Endodermal cell (in vitro differentiated cells): Measurements from ENCODE around the gene CMPK1. TPM values are rescaled to one million over a fixed set of nuclear protein-coding genes. Genes with fewer than 3 reads are reported as not detected.
A peak's percentile ranks its signal among the peaks of the same experiment; 100 is the strongest.

Source experiments
- DNase-seq: peaks from one replicate; pipeline ENCODE4 v3.0.0-alpha.2; 2017
- H3K27ac ChIP-seq: 2 replicates; pipeline ENCODE4 v1.5.1; 2013; ENCODE audit warnings: mild to moderate bottlenecking, low read depth, low read length, moderate library complexity
- H3K27me3 ChIP-seq: 2 replicates; pipeline ENCODE4 v1.6.1; 2013; ENCODE audit warnings: mild to moderate bottlenecking, low read length, moderate library complexity; ENCODE audit not compliant: insufficient read depth, control insufficient read depth, poor library complexity, severe bottlenecking
- H3K36me3 ChIP-seq: 2 replicates; pipeline ENCODE4 v1.7.0; 2013; ENCODE audit warnings: mild to moderate bottlenecking, low read length, moderate library complexity; ENCODE audit not compliant: control insufficient read depth, insufficient read depth
- H3K4me1 ChIP-seq: one replicate; pipeline ENCODE4 v1.7.0; 2013; ENCODE audit warnings: low read length; ENCODE audit not compliant: control insufficient read depth, insufficient read depth
- H3K4me3 ChIP-seq: 2 replicates; pipeline ENCODE4 v1.5.1; 2013; ENCODE audit warnings: mild to moderate bottlenecking, low read length, moderate library complexity
- H3K9ac ChIP-seq: 2 replicates; pipeline ENCODE4 v1.6.1; 2013; ENCODE audit warnings: mild to moderate bottlenecking, low read length, moderate library complexity; ENCODE audit not compliant: poor library complexity, severe bottlenecking; ENCODE audit errors: extremely low read depth
- H3K9me3 ChIP-seq: 2 replicates; pipeline ENCODE4 v1.6.1; 2013; ENCODE audit warnings: mild to moderate bottlenecking, low read length, moderate library complexity; ENCODE audit not compliant: control insufficient read depth
- H3K27ac Mint-ChIP-seq: 2 replicates; pipeline ENCODE4 v1.8.0; 2020; ENCODE audit warnings: mixed read lengths
- H3K27me3 Mint-ChIP-seq: 2 replicates; pipeline ENCODE4 v1.8.0; 2021; ENCODE audit warnings: mild to moderate bottlenecking, mixed read lengths; ENCODE audit not compliant: insufficient read depth
- H3K36me3 Mint-ChIP-seq: 2 replicates; pipeline ENCODE4 v1.8.0; 2020; ENCODE audit warnings: low read depth, mixed read lengths
- H3K4me1 Mint-ChIP-seq: 2 replicates; pipeline ENCODE4 v1.8.0; 2020; ENCODE audit warnings: mixed read lengths
- H3K4me3 Mint-ChIP-seq: 2 replicates; pipeline ENCODE4 v1.8.0; 2020; ENCODE audit warnings: mild to moderate bottlenecking, moderate library complexity, mixed read lengths
- H3K9me3 Mint-ChIP-seq: 2 replicates; pipeline ENCODE4 v1.8.0; 2020; ENCODE audit warnings: mild to moderate bottlenecking, mixed read lengths
- WGBS, 2 experiments: methylation state at CpG; one replicate each; pipeline versions ENCODE4 v1.1.5 to v1.1.7; 2013; ENCODE audit warnings: missing lambda C conversion rate in 2 of 2, mixed read lengths in 1 of 2; ENCODE audit not compliant: insufficient coverage in 1 of 2, insufficient read length in 1 of 2; 5-methylcytosine and 5-hydroxymethylcytosine counted together
- total RNA-seq, 2 donors: library from RNA; stranded (reverse); fragmentation: NEBNext Ultra II Directional in 1 of 2; extraction: Animal tissue kit (Norgen Biotek cat#: 25700) in 1 of 2; gene quantifications; 2 replicates in 1 of 2; 3 replicates in 1 of 2; pipeline ENCODE4 v1.2.1, GENCODE V29; 2021
- TF ChIP-seq, protein P1 (sequence below): fragments of 200-600 bp; sonication (generic); conservative IDR thresholded peaks from 2 replicates; pipeline ENCODE4 v1.5.0; 2021; ENCODE audit warnings: antibody characterized with exemption, mild to moderate bottlenecking

The CMPK1 gene
- total RNA-seq, 2 donors from 2014 or later: 41.6 to 42.0 TPM

DNA sequence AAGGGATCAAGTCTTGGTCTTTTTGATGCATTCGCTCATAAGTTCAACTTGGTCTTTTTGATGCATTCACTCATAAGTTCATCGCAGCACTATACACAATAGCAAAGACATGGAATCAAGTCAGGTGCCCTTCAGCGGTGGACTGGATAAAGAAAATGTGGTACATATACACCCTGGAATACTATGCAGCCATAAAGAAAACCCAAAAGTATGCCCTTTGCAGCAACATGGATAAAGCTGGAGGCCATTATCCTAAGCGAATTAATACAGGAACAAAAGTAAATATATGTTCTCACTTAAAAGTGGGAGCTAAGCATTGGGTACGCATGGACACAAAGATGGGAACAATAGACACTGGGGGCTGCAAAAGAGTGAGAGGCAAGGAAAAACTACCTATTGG lies 52.7 kb downstream of the CMPK1 start:
- peaks cover 24% of the 10 kb centered on the region for H3K27me3 Mint-ChIP-seq
- Histone ChIP-seq H3K9me3 (no peaks in the 10 kb centered on the region), H3K9ac (no peak overlapping the region), H3K4me3 (no peak overlapping the region), H3K27me3 (no peaks in the 10 kb centered on the region), H3K36me3 (peaks cover 13% of the 10 kb centered on the region), H3K4me1 (peaks cover 5% of the 10 kb centered on the region), H3K27ac (no peak overlapping the region)
- no peaks in the 10 kb centered on the region for H3K9me3 Mint-ChIP-seq
- H3K36me3 Mint-ChIP-seq: peaks cover 6% of the 10 kb centered on the region
- 81 to 93% methylated on average over 3 to 5 of the region's 5 CpGs for WGBS, 2 experiments
- H3K4me1 Mint-ChIP-seq: peaks cover 19% of the 10 kb centered on the region
- no peak overlapping the region for H3K4me3 Mint-ChIP-seq
- H3K27ac Mint-ChIP-seq: no peak overlapping the region
- TF ChIP-seq, protein P1, sequence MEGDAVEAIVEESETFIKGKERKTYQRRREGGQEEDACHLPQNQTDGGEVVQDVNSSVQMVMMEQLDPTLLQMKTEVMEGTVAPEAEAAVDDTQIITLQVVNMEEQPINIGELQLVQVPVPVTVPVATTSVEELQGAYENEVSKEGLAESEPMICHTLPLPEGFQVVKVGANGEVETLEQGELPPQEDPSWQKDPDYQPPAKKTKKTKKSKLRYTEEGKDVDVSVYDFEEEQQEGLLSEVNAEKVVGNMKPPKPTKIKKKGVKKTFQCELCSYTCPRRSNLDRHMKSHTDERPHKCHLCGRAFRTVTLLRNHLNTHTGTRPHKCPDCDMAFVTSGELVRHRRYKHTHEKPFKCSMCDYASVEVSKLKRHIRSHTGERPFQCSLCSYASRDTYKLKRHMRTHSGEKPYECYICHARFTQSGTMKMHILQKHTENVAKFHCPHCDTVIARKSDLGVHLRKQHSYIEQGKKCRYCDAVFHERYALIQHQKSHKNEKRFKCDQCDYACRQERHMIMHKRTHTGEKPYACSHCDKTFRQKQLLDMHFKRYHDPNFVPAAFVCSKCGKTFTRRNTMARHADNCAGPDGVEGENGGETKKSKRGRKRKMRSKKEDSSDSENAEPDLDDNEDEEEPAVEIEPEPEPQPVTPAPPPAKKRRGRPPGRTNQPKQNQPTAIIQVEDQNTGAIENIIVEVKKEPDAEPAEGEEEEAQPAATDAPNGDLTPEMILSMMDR: no peak
- no peak for DNase-seq

DNA sequence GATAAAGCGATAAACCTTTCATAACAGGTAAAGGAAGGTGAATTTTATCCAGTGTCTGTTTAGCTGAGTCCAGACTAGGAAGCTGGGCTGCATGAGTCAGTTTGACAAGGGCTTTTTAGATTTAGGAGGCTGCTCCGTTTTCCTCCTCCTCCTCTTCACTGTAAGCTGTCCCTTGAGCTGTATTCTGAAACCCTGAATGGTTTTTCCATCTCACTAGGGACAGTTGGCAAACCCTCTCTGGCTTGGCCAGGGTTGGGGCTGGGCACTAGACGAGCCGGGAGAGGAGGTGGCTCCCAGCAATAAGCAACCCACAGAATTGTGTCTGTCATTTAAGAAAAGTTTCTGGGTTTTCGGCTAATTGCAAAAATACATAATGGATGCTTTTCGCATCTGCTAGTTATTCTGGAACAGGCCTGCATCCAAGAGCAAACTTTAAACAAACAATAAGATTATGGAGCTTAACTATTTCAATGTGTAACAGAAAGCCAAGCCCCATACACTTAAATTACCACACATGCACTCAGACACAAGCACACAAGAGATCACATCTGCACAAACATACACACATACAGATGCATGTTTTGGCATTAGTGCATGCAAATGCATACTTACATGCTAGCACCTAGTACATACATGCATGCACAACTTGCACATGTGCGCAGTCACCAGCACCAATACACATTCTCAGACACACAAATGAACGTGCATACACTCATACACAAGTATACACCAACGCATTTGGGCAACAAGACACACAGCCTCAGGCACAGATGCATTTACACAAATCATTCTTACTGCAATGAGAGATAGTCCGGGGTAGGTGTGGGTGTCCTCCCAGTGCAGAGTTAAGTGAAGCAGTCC lies 54.7 kb downstream of the CMPK1 start:
- 59 to 69% methylated on average over 8 to 10 of the region's 10 CpGs for WGBS, 2 experiments

DNA sequence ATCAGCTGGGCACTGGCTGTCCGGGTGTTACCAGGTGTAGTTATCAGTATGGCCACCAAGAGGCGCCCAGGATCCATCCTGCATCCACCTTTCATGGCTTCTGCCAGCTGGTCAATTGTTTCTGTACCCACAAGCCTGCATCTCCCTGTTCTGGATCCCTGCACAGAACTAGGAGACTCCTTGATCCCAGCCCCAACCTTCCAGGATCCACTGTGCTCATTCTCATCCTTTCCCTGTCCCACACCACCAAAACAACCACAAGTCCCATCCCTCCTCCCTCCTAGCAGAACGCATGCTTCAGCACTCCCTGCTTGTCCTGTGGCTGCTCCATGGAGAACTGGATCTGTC lies 55.3 kb downstream of the CMPK1 start:
- DNase-seq: peak; percentile 94
- no peak overlapping the region for H3K4me3 Mint-ChIP-seq
- TF ChIP-seq, protein P1: peak; percentile 88
- WGBS, 2 experiments: 33 to 34% methylated on average over 3 of the region's 3 CpGs
- no peaks in the 10 kb centered on the region for H3K36me3 ChIP-seq
- H3K27me3 ChIP-seq: peaks cover 21% of the 10 kb centered on the region
- no peak overlapping the region for H3K27ac Mint-ChIP-seq
- no peaks in the 10 kb centered on the region for H3K9me3 Mint-ChIP-seq
- no peaks in the 10 kb centered on the region for H3K36me3 Mint-ChIP-seq
- peaks cover 44% of the 10 kb centered on the region for H3K27me3 Mint-ChIP-seq
- H3K27ac ChIP-seq: no peak overlapping the region
- peaks cover 5% of the 10 kb centered on the region for H3K4me1 ChIP-seq
- no peak overlapping the region for H3K4me3 ChIP-seq
- H3K4me1 Mint-ChIP-seq: peaks cover 13% of the 10 kb centered on the region
- no peak overlapping the region for H3K9ac ChIP-seq
- H3K9me3 ChIP-seq: no peaks in the 10 kb centered on the region

More for the DNA sequence above, 54.7 kb downstream of the CMPK1 start:
- Mint-ChIP-seq H3K4me1 (peaks cover 15% of the 10 kb centered on the region), H3K36me3 (peaks cover 3% of the 10 kb centered on the region), H3K4me3 (no peak overlapping the region), H3K27ac (no peak overlapping the region), H3K9me3 (no peaks in the 10 kb centered on the region), H3K27me3 (peaks cover 38% of the 10 kb centered on the region)
- Histone ChIP-seq H3K9me3 (no peaks in the 10 kb centered on the region), H3K4me3 (no peak overlapping the region), H3K27me3 (peaks cover 15% of the 10 kb centered on the region), H3K36me3 (peaks cover 3% of the 10 kb centered on the region), H3K27ac (no peak overlapping the region), H3K4me1 (peaks cover 5% of the 10 kb centered on the region), H3K9ac (no peak overlapping the region)
- TF ChIP-seq, protein P1: no peak
- DNase-seq: no peak
